Muscle layer of colon (tissue), 2 donors: ENCODE results near the gene DEPDC5.

Source experiments
- H3K27ac ChIP-seq: one replicate; pipeline ENCODE4 v1.7.0; 2013; ENCODE audit warnings: low read depth, mild to moderate bottlenecking, low read length, moderate library complexity
- H3K27me3 ChIP-seq, 2 donors: one replicate each; pipeline ENCODE4 v1.7.0; 2013; ENCODE audit warnings: low read length in 2 of 2, mild to moderate bottlenecking in 2 of 2; ENCODE audit not compliant: insufficient read depth in 2 of 2, control insufficient read depth in 1 of 2
- H3K36me3 ChIP-seq: one replicate; pipeline ENCODE4 v1.7.0; 2013; ENCODE audit warnings: mild to moderate bottlenecking, low read length; ENCODE audit not compliant: insufficient read depth
- H3K4me1 ChIP-seq: one replicate; pipeline ENCODE4 v1.7.0; 2013; ENCODE audit warnings: mild to moderate bottlenecking, low read length; ENCODE audit not compliant: insufficient read depth
- H3K4me3 ChIP-seq, 2 donors: one replicate each; pipeline ENCODE4 v1.7.0; 2013; ENCODE audit warnings: low read length in 2 of 2, low read depth in 1 of 2, mild to moderate bottlenecking in 1 of 2, moderate library complexity in 1 of 2
- H3K9ac ChIP-seq: one replicate; pipeline ENCODE4 v1.7.0; 2013; ENCODE audit warnings: low read length
- H3K9me3 ChIP-seq: one replicate; pipeline ENCODE4 v1.7.0; 2013; ENCODE audit warnings: mild to moderate bottlenecking, low read length
- donor health status: abdominal sarcoma.
- donor health status: Adenocarcinoma of cecum.

The DEPDC5 gene

GRCh38 chr22:31881865-31882264 is 128.0 kb downstream of the DEPDC5 start:
- Histone ChIP-seq H3K27ac (no peak overlapping the region), H3K36me3 (peaks cover 39% of the 10 kb centered on the region), H3K27me3 (no peaks in the 10 kb centered on the region)

GRCh38 chr22:31882971-31883370 is 129.2 kb downstream of the DEPDC5 start:
- no peaks in the 10 kb centered on the region for H3K4me1 ChIP-seq
- H3K9me3 ChIP-seq: no peaks in the 10 kb centered on the region
- no peak overlapping the region for H3K9ac ChIP-seq
- no peak overlapping the region for H3K4me3 ChIP-seq
- no peaks in the 10 kb centered on the region for H3K27me3 ChIP-seq
- no peak overlapping the region for H3K27ac ChIP-seq
- peaks cover 39% of the 10 kb centered on the region for H3K36me3 ChIP-seq

More at GRCh38 chr22:31881865-31882264, 128.0 kb downstream of the DEPDC5 start:
- no peaks in the 10 kb centered on the region for H3K9me3 ChIP-seq
- no peak overlapping the region for H3K4me3 ChIP-seq
- H3K9ac ChIP-seq: no peak overlapping the region
- H3K4me1 ChIP-seq: no peaks in the 10 kb centered on the region

GRCh38 chr22:31883989-31884388 is 130.2 kb downstream of the DEPDC5 start:
- peaks cover 39% of the 10 kb centered on the region for H3K36me3 ChIP-seq
- H3K27ac ChIP-seq: no peak overlapping the region
- no peak overlapping the region for H3K4me3 ChIP-seq
- no peaks in the 10 kb centered on the region for H3K27me3 ChIP-seq
- no peaks in the 10 kb centered on the region for H3K4me1 ChIP-seq
- H3K9me3 ChIP-seq: no peaks in the 10 kb centered on the region
- H3K9ac ChIP-seq: no peak overlapping the region

- Histone ChIP-seq H3K9me3 (no peaks in the 10 kb centered on the region), H3K4me1 (no peaks in the 10 kb centered on the region), H3K4me3 (no peak overlapping the region), H3K27ac (no peak overlapping the region), H3K27me3 (no peaks in the 10 kb centered on the region), H3K9ac (no peak overlapping the region), H3K36me3 (peaks cover 15% of the 10 kb centered on the region)
Observed at GRCh38 chr22:31891366-31892079, 137.7 kb downstream of the DEPDC5 start.

- H3K27me3 ChIP-seq: no peaks in the 10 kb centered on the region
- peaks cover 20% of the 10 kb centered on the region for H3K36me3 ChIP-seq
Observed at GRCh38 chr22:31892080-31892433, 138.2 kb downstream of the DEPDC5 start.

GRCh38 chr22:31893460-31893859 is 139.6 kb downstream of the DEPDC5 start:
- Histone ChIP-seq H3K4me1 (no peaks in the 10 kb centered on the region), H3K9me3 (no peaks in the 10 kb centered on the region), H3K4me3 (no peak overlapping the region), H3K27ac (no peak overlapping the region), H3K9ac (no peak overlapping the region), H3K36me3 (peaks cover 28% of the 10 kb centered on the region), H3K27me3 (no peaks in the 10 kb centered on the region)

More at GRCh38 chr22:31892080-31892433, 138.2 kb downstream of the DEPDC5 start:
- H3K4me1 ChIP-seq: no peaks in the 10 kb centered on the region
- no peak overlapping the region for H3K4me3 ChIP-seq
- H3K27ac ChIP-seq: no peak overlapping the region
- no peaks in the 10 kb centered on the region for H3K9me3 ChIP-seq
- no peak overlapping the region for H3K9ac ChIP-seq

- Histone ChIP-seq H3K27ac (no peak overlapping the region), H3K4me3 (no peak overlapping the region), H3K9ac (no peak overlapping the region), H3K36me3 (peaks cover 28% of the 10 kb centered on the region), H3K4me1 (no peaks in the 10 kb centered on the region), H3K9me3 (no peaks in the 10 kb centered on the region), H3K27me3 (no peaks in the 10 kb centered on the region)
Observed at GRCh38 chr22:31895411-31896123, 141.7 kb downstream of the DEPDC5 start.

GRCh38 chr22:31896472-31896871 is 142.7 kb downstream of the DEPDC5 start:
- Histone ChIP-seq H3K27me3 (no peaks in the 10 kb centered on the region), H3K4me3 (no peak overlapping the region), H3K9me3 (no peaks in the 10 kb centered on the region), H3K36me3 (peaks cover 29% of the 10 kb centered on the region), H3K27ac (no peak overlapping the region), H3K9ac (no peak overlapping the region), H3K4me1 (no peaks in the 10 kb centered on the region)

GRCh38 chr22:31897842-31898805 is 144.3 kb downstream of the DEPDC5 start:
- Histone ChIP-seq H3K27ac (no peak overlapping the region), H3K4me1 (no peaks in the 10 kb centered on the region), H3K9me3 (no peaks in the 10 kb centered on the region), H3K9ac (no peak overlapping the region), H3K36me3 (peaks cover 41% of the 10 kb centered on the region), H3K4me3 (no peak overlapping the region), H3K27me3 (no peaks in the 10 kb centered on the region)

GRCh38 chr22:31898926-31899325 is 145.1 kb downstream of the DEPDC5 start:
- peaks cover 40% of the 10 kb centered on the region for H3K36me3 ChIP-seq

GRCh38 chr22:31899669-31900068 is 145.8 kb downstream of the DEPDC5 start:
- Histone ChIP-seq H3K9me3 (no peaks in the 10 kb centered on the region), H3K36me3 (peaks cover 40% of the 10 kb centered on the region), H3K9ac (no peak overlapping the region), H3K4me3 (no peak overlapping the region), H3K27me3 (no peaks in the 10 kb centered on the region), H3K4me1 (no peaks in the 10 kb centered on the region), H3K27ac (no peak overlapping the region)

More at GRCh38 chr22:31898926-31899325, 145.1 kb downstream of the DEPDC5 start:
- H3K9me3 ChIP-seq: no peaks in the 10 kb centered on the region
- H3K4me1 ChIP-seq: no peaks in the 10 kb centered on the region
- no peak overlapping the region for H3K4me3 ChIP-seq
- H3K27me3 ChIP-seq: no peaks in the 10 kb centered on the region
- H3K9ac ChIP-seq: no peak overlapping the region
- no peak overlapping the region for H3K27ac ChIP-seq
